Epithelial cell of proximal tubule (primary cell): ENCODE results near the gene COL20A1. TPM values are rescaled to one million over a fixed set of nuclear protein-coding genes. Genes with fewer than 3 reads are reported as not detected.
"Not testable (repeated sequence)": the region's sequence is repeated elsewhere in the genome, so short reads cannot be mapped to it uniquely, and the experiment has no call there.

Experiments
- DNase-seq: peaks from one replicate; pipeline ENCODE4 v3.0.0-alpha.2; 2011; ENCODE audit warnings: low read depth
- H3K4me3 ChIP-seq: 2 replicates; pipeline ENCODE4 v1.5.1; 2011; ENCODE audit warnings: low read depth, mild to moderate bottlenecking, low read length
- total RNA-seq: library from RNA; depleted of rRNA; stranded (reverse); fragments of >200 nt; gene quantifications from 2 replicates; pipeline ENCODE4 v1.2.3, GENCODE V29; 2015
- TF ChIP-seq, protein P1 (sequence below): conservative IDR thresholded peaks from 2 replicates; pipeline ENCODE4 v1.5.1; 2012; ENCODE audit warnings: low read depth, mild to moderate bottlenecking, low read length

COL20A1 gene
- total RNA-seq, 1 donor from 2014 or later, result not detected

DNA sequence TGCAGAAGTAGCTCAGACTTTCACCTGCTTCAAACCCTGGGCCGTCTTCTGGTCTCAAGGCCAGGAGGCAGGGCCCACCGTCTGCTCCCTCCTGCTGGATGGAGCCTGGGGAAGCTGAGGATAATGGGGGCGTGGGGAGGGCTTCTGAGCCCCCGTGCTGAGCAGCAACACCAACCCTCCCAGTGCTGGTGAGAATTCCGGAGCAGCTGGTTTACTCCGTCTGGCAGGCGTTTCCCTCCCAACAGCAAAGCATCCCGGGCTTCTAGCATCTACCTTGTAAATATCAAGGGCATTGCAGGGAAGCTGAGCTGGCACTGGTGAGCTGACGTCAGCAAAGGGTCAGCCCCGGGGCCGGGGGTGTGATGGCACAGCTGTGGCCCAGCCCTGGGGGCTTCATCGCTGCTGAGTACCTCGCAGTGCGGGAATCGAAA lies 85.0 kb downstream of the COL20A1 start:
- TF ChIP-seq, protein P1, sequence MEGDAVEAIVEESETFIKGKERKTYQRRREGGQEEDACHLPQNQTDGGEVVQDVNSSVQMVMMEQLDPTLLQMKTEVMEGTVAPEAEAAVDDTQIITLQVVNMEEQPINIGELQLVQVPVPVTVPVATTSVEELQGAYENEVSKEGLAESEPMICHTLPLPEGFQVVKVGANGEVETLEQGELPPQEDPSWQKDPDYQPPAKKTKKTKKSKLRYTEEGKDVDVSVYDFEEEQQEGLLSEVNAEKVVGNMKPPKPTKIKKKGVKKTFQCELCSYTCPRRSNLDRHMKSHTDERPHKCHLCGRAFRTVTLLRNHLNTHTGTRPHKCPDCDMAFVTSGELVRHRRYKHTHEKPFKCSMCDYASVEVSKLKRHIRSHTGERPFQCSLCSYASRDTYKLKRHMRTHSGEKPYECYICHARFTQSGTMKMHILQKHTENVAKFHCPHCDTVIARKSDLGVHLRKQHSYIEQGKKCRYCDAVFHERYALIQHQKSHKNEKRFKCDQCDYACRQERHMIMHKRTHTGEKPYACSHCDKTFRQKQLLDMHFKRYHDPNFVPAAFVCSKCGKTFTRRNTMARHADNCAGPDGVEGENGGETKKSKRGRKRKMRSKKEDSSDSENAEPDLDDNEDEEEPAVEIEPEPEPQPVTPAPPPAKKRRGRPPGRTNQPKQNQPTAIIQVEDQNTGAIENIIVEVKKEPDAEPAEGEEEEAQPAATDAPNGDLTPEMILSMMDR, result no peak
- no peak overlapping the region for H3K4me3 ChIP-seq
- DNase-seq, result no peak

DNA sequence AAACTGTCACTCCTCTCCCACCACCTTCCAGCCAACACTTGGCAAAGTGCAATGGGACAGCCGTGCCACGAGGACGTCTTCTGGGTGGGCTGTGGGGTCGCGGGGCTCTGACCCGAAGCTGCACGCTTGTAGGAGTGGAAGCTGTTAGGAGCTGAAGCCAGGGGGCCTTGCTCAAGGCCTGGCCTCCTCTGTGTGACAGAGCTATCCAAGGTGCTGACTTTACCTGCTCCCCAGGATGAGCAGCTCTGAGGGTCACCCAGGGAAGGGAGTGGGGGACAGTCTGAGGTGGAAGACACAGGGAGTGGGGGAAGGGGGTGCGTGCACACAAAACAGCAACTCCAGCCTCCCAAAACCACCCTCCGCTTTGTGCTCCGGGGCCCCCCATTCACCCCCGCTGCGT lies 85.6 kb downstream of the COL20A1 start:
- H3K4me3 ChIP-seq, result no peak overlapping the region
- no peak for DNase-seq
- TF ChIP-seq, protein P1, result no peak

DNA sequence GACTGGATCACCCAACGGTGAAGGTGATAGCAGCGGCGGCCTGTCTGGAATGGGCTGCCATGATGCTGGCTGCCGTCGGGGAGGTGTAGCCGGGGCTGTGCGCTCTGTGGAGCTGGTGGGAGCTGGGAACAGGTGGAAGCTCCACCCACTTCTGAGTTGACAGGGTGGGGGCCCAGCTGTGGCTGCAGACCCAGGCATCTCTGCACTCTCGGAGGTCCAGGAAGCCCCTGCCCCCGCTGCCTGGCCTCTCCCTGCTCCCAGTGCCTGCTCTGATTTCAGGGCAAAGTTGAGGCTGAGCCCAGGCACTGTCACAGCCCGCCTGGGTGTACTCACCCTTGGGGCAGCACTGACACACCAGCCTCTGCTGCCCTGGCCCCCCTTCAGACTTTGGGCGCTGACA lies 86.3 kb downstream of the COL20A1 start:
- DNase-seq, result no peak
- TF ChIP-seq, protein P1, result no peak
- no peak overlapping the region for H3K4me3 ChIP-seq

- DNase-seq, H3K4me3 ChIP-seq: not testable (repeated sequence)
These were observed 86.9 kb downstream of the COL20A1 start for GRCh38 chr20:63379872-63380271.

- H3K4me3 ChIP-seq, result no peak overlapping the region
- TF ChIP-seq, protein P1, result no peak
- no peak for DNase-seq
These were observed 87.4 kb downstream of the COL20A1 start for GRCh38 chr20:63380346-63380870.

GRCh38 chr20:63381781-63382431 lies 88.9 kb downstream of the COL20A1 start:
- no peak for DNase-seq
- H3K4me3 ChIP-seq, result no peak overlapping the region
- TF ChIP-seq, protein P1, result peak; percentile 91

- DNase-seq, result no peak
- no peak overlapping the region for H3K4me3 ChIP-seq
- TF ChIP-seq, protein P1, result no peak
These were observed 89.7 kb downstream of the COL20A1 start for GRCh38 chr20:63382551-63383300.
